CD4-positive, CD25-positive, alpha-beta regulatory T cell (primary cell): Measurements from ENCODE around the gene ENO1. TPM values are rescaled to one million over a fixed set of nuclear protein-coding genes. Genes with fewer than 3 reads are reported as not detected.

Experiments used
- ATAC-seq, 2 donors: fragments of 150-1000 bp; cut with Tn5 transposase; one replicate each; pipeline ENCODE4 v1.10.0; 2021; ENCODE audit warnings: low read depth in 2 of 2, moderate number of reproducible peaks in 2 of 2, moderate library complexity in 1 of 2
- DNase-seq, 3 donors: peaks; one replicate each; pipeline versions ENCODE4 v3.0.0 to v3.0.0-alpha.2; 2012 to 2022; ENCODE audit warnings: mixed read lengths in 1 of 3
- H3K27ac ChIP-seq: one replicate; pipeline ENCODE4 v1.7.0; 2013; ENCODE audit warnings: mild to moderate bottlenecking, low read length; ENCODE audit not compliant: insufficient read depth, poor library complexity, severe bottlenecking
- H3K27me3 ChIP-seq: one replicate; pipeline ENCODE4 v1.7.0; 2013; ENCODE audit warnings: low read length; ENCODE audit not compliant: control insufficient read depth, insufficient read depth
- H3K36me3 ChIP-seq: one replicate; pipeline ENCODE4 v1.7.0; 2013; ENCODE audit warnings: mild to moderate bottlenecking, low read length, moderate library complexity; ENCODE audit not compliant: control insufficient read depth, insufficient read depth
- H3K4me1 ChIP-seq: 2 replicates; pipeline ENCODE4 v1.7.0; 2013; ENCODE audit warnings: mild to moderate bottlenecking, low read length; ENCODE audit not compliant: insufficient read depth, control insufficient read depth, poor library complexity, severe bottlenecking
- H3K4me3 ChIP-seq: one replicate; pipeline ENCODE4 v1.7.0; 2013; ENCODE audit warnings: low read depth, mild to moderate bottlenecking, low read length, moderate library complexity
- H3K9me3 ChIP-seq, 2 experiments: 1 replicate in 1 of 2; 2 replicates in 1 of 2; pipeline ENCODE4 v1.7.0; 2013; ENCODE audit warnings: low read length in 2 of 2, mild to moderate bottlenecking in 1 of 2, moderate library complexity in 1 of 2; ENCODE audit not compliant: control insufficient read depth in 2 of 2
- H3K27ac Mint-ChIP-seq, 3 donors: one replicate each; pipeline ENCODE4 v1.8.0; 2020 to 2022; ENCODE audit warnings: mild to moderate bottlenecking in 3 of 3, mixed read lengths in 3 of 3, moderate library complexity in 2 of 3
- H3K27me3 Mint-ChIP-seq: one replicate; pipeline ENCODE4 v1.8.0; 2022; ENCODE audit warnings: mild to moderate bottlenecking, mixed read lengths
- H3K36me3 Mint-ChIP-seq: one replicate; pipeline ENCODE4 v1.8.0; 2020; ENCODE audit warnings: mixed read lengths
- H3K4me1 Mint-ChIP-seq, 4 donors: one replicate each; pipeline ENCODE4 v1.8.0; 2020 to 2022; ENCODE audit warnings: mixed read lengths in 4 of 4, mild to moderate bottlenecking in 1 of 4
- H3K4me3 Mint-ChIP-seq, 4 donors: one replicate each; pipeline ENCODE4 v1.8.0; 2020 to 2022; ENCODE audit warnings: mild to moderate bottlenecking in 4 of 4, mixed read lengths in 4 of 4, moderate library complexity in 3 of 4
- H3K9me3 Mint-ChIP-seq, 7 donors: one replicate each; pipeline ENCODE4 v1.8.0; 2020 to 2022; ENCODE audit warnings: mixed read lengths in 7 of 7, mild to moderate bottlenecking in 3 of 7, moderate library complexity in 2 of 7
- polyA plus RNA-seq, 4 donors: library from polyadenylated mRNA; unstranded; fragments of 300-500 nt; fragmentation: Illumina TruSeq; gene quantifications; one replicate each; pipeline ENCODE4 v1.2.3, GENCODE V29; 2021
- total RNA-seq: library from RNA; stranded (reverse); gene quantifications from one replicate; pipeline ENCODE4 v1.2.3, GENCODE V29; 2022

Gene ENO1
- total and polyA plus RNA-seq, 5 donors from 2014 or later: 353 to 1,094 (median 1,046) TPM

DNA sequence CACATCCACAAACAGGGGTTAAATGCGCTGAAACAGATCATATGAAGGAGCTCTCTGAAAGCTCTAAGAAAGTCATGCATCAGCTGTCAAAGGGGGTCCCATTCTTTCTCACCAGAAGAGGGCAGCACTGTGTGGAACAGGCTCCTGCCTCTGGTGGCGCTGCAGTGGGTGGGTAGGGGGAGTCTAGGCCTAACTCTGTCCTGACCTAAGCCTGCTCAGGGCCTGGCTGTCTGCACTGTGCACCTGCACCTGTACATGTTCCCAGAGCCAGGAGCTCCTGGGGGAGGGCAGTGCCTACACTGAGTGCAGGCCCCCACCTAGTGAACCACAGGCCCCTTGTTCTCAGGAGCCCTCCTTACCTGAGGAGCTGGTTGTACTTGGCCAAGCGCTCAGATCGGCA is 16.0 kb downstream of the ENO1 start:
- peaks cover 45% of the 10 kb centered on the region for H3K36me3 Mint-ChIP-seq
- no peaks in the 10 kb centered on the region for H3K27me3 ChIP-seq
- no peak overlapping the region for H3K4me3 ChIP-seq
- ATAC-seq (peak; percentile 40 to 52), DNase-seq (peak; percentile 12 to 56 (median 52))
- H3K4me1 ChIP-seq: no peaks in the 10 kb centered on the region
- H3K9me3 ChIP-seq: no peaks in the 10 kb centered on the region
- H3K36me3 ChIP-seq: peaks cover 91% of the 10 kb centered on the region
- H3K4me3 Mint-ChIP-seq: no peak overlapping the region
- H3K27me3 Mint-ChIP-seq: no peaks in the 10 kb centered on the region
- no peak overlapping the region for H3K27ac ChIP-seq
- peak overlapping the region in 1 of 3 donors; percentile 5 for H3K27ac Mint-ChIP-seq
- H3K4me1 Mint-ChIP-seq: peaks cover 5 to 22% (median 17%) of the 10 kb centered on the region in 4 donors
- H3K9me3 Mint-ChIP-seq: no peaks in the 10 kb centered on the region

DNA sequence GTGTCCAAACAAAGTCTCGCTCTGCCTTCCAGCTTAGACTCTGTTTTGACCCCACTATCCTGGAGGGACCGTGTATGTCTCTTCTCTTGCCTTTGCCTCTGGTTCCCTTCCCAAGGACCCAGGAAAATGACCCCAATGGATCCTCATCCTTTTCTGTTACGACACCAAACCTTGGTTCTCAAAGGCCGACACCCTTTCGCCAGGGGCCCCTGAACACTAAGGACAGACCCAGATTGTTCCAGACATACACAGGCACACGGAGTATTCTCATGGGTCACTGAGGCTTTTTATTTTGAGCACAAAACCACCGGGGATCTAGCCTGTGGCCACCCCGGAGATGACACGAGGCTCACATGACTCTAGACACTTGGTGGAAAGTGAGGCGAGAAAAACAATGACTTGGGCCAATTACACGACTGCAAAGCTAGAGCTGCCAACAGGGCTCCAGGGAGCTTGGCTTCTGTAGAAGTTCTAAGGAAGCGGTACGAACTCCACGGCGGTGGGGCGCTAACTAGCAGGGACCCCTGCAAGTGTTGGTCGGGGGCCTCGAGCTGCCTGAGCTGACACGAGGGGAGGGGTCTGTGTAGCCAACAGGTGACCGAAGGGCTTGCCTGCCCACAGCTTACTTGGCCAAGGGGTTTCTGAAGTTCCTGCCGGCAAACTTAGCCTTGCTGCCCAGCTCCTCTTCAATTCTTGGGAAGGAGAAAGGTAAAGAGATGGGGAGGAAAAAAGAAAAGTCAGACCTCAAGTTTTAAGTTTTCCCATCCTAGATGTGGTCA is 17.6 kb downstream of the ENO1 start:
- Histone ChIP-seq H3K9me3 (no peaks in the 10 kb centered on the region), H3K4me3 (no peak overlapping the region), H3K27ac (no peak overlapping the region), H3K4me1 (no peaks in the 10 kb centered on the region), H3K36me3 (peaks cover 85% of the 10 kb centered on the region), H3K27me3 (no peaks in the 10 kb centered on the region)
- H3K36me3 Mint-ChIP-seq: peaks cover 39% of the 10 kb centered on the region
- peaks cover 5 to 17% (median 11%) of the 10 kb centered on the region in 4 donors for H3K4me1 Mint-ChIP-seq
- ATAC-seq (no peak), DNase-seq (no peak)
- H3K27ac Mint-ChIP-seq: peak overlapping the region in 1 of 3 donors; percentile 22
- H3K27me3 Mint-ChIP-seq: no peaks in the 10 kb centered on the region
- no peaks in the 10 kb centered on the region for H3K9me3 Mint-ChIP-seq
- peak overlapping the region in 1 of 4 donors; percentile 6 for H3K4me3 Mint-ChIP-seq

- H3K27me3 Mint-ChIP-seq: no peaks in the 10 kb centered on the region
- no peaks in the 10 kb centered on the region for H3K4me1 ChIP-seq
- no peaks in the 10 kb centered on the region for H3K9me3 ChIP-seq
- no peak overlapping the region for H3K4me3 Mint-ChIP-seq
- peaks cover 67% of the 10 kb centered on the region for H3K36me3 ChIP-seq
- peaks cover 39% of the 10 kb centered on the region for H3K36me3 Mint-ChIP-seq
- H3K27ac Mint-ChIP-seq: peak overlapping the region; percentile 32 to 85 (median 73)
- H3K27ac ChIP-seq: no peak overlapping the region
- DNase-seq (peak; percentile 20 to 79 (median 60)), ATAC-seq (peak; percentile 52 to 59)
- no peaks in the 10 kb centered on the region for H3K27me3 ChIP-seq
- H3K4me1 Mint-ChIP-seq: peaks cover 5 to 17% (median 11%) of the 10 kb centered on the region in 4 donors
- H3K9me3 Mint-ChIP-seq: no peaks in the 10 kb centered on the region
- no peak overlapping the region for H3K4me3 ChIP-seq
Measured at GRCh38 chr1:8858888-8859706, 19.4 kb downstream of the ENO1 start.

DNA sequence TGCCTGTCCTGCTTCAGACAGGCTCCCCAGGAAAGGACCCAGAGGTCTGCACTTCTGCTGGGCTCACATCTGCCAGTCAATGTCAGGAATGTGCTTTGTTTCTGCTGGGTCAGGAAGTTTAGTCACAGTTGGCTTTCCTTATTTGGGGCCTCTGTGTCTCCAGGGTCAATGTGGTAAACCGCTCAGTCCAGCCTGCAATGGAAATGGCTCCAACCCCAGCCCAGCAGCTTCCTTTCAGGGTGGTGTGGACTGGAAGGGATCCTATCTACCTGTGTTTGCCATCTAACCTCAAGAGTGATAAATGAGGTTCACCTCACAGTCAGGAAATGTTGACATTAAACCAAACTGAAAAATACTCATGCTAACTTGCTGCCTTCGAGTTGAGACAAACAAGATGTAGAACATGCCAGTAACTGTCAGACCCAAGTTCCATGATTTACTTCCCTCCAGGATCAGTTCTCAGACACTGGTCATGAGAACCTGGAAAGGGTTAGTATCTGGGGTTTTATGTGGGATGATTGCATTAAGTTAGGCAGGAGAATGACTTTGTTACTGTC is 20.3 kb downstream of the ENO1 start:
- Histone ChIP-seq H3K4me3 (no peak overlapping the region), H3K27me3 (no peaks in the 10 kb centered on the region), H3K4me1 (no peaks in the 10 kb centered on the region), H3K27ac (no peak overlapping the region), H3K36me3 (peaks cover 58% of the 10 kb centered on the region), H3K9me3 (no peaks in the 10 kb centered on the region)
- H3K9me3 Mint-ChIP-seq: no peaks in the 10 kb centered on the region
- peaks cover 5 to 17% (median 11%) of the 10 kb centered on the region in 4 donors for H3K4me1 Mint-ChIP-seq
- no peaks in the 10 kb centered on the region for H3K27me3 Mint-ChIP-seq
- no peak for DNase-seq
- H3K4me3 Mint-ChIP-seq: no peak overlapping the region
- peak overlapping the region in 1 of 3 donors; percentile 87 for H3K27ac Mint-ChIP-seq
- no peak for ATAC-seq
- peaks cover 35% of the 10 kb centered on the region for H3K36me3 Mint-ChIP-seq

DNA sequence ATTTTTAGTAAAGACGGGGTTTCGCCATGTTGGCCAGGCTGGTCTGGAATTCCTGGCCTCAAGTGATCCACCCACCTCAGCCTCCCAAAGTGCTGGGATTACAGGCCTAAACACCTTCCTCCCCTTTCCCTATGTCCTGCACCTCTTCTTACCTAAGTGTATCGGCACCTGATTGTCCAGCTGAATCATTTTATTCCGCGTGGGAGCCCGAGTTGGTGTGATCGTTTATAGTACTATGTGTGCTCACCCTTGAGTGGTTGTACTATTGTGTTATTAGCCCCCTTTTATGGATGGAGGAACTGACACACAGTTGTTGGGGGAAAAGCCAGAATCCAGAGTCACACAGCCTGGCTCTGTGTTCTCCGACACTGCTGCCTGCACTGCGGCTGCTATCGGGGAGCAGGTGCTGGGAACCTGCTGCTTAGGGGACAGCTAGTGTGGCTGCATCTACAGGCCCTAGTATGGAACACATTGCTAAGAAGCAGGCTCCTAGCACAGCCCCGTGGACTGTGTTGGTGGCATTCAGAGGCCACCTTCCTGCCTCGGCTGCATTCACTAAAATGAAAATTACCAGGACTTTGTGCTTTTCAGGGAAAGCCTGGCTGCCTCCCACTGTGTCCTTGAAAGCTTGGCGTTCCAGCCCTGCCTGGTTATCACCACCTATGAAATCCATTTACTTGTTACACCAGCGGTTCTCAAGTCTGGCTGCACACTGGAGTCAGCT is 21.6 kb downstream of the ENO1 start:
- Mint-ChIP-seq H3K27ac (peak overlapping the region in 1 of 3 donors; percentile 62), H3K9me3 (no peaks in the 10 kb centered on the region), H3K4me3 (no peak overlapping the region), H3K4me1 (peaks cover 5 to 14% (median 11%) of the 10 kb centered on the region in 4 donors), H3K36me3 (peaks cover 28% of the 10 kb centered on the region), H3K27me3 (no peaks in the 10 kb centered on the region)
- Histone ChIP-seq H3K27ac (no peak overlapping the region), H3K4me3 (no peak overlapping the region), H3K27me3 (no peaks in the 10 kb centered on the region), H3K9me3 (no peaks in the 10 kb centered on the region), H3K36me3 (peaks cover 45% of the 10 kb centered on the region), H3K4me1 (no peaks in the 10 kb centered on the region)
- no peak for DNase-seq
- ATAC-seq: no peak

DNA sequence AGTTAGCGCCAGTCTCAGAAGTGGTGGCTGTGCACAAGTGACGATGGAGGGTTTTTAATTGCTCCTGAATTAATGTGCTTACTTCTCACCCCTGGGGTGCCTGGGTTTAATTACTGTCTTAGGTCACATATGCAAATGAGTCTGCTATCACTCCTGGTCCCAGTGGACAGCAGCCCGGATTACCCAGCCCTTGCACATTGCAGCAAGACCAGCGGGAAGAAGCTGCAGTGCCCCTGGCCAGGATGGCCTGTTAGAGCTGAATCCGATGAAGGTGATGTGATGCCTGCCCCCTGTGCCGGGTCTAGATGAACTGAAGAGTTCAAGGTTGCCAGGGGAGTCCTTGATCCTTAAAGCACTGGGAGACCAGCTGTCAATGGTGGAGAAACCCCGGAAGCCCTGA is 24.2 kb downstream of the ENO1 start:
- no peak overlapping the region for H3K27ac ChIP-seq
- H3K36me3 ChIP-seq: peaks cover 23% of the 10 kb centered on the region
- H3K4me3 ChIP-seq: no peak overlapping the region
- Mint-ChIP-seq H3K4me1 (peaks cover under 1 to 8% (median 6%) of the 10 kb centered on the region in 4 donors), H3K9me3 (no peaks in the 10 kb centered on the region), H3K27me3 (no peaks in the 10 kb centered on the region), H3K36me3 (peaks cover 13% of the 10 kb centered on the region), H3K27ac (no peak overlapping the region), H3K4me3 (no peak overlapping the region)
- no peaks in the 10 kb centered on the region for H3K27me3 ChIP-seq
- H3K9me3 ChIP-seq: no peaks in the 10 kb centered on the region
- H3K4me1 ChIP-seq: no peaks in the 10 kb centered on the region
- ATAC-seq (no peak), DNase-seq (no peak)

GRCh38 chr1:8851060-8851459 is 27.4 kb downstream of the ENO1 start:
- peaks cover 1% of the 10 kb centered on the region for H3K36me3 Mint-ChIP-seq
- no peaks in the 10 kb centered on the region for H3K27me3 ChIP-seq
- H3K4me1 Mint-ChIP-seq: no peaks in the 10 kb centered on the region
- no peaks in the 10 kb centered on the region for H3K9me3 Mint-ChIP-seq
- H3K4me1 ChIP-seq: peaks cover 3% of the 10 kb centered on the region
- no peaks in the 10 kb centered on the region for H3K9me3 ChIP-seq
- H3K4me3 ChIP-seq: no peak overlapping the region
- H3K4me3 Mint-ChIP-seq: no peak overlapping the region
- no peak for ATAC-seq
- no peak overlapping the region for H3K27ac ChIP-seq
- no peaks in the 10 kb centered on the region for H3K36me3 ChIP-seq
- H3K27me3 Mint-ChIP-seq: peaks cover 6% of the 10 kb centered on the region
- DNase-seq: no peak
- H3K27ac Mint-ChIP-seq: no peak overlapping the region
